NK-92 treated with Interleukin-12 subunit alpha and Interleukin-12 subunit beta, amount 100 ng/mL, for 24 hours (cell line): ENCODE data around the gene PLCB4.

ENCODE experiments used
- DNase-seq: peaks from one replicate; lab custom pipeline; 2025; lab: John Stamatoyannopoulos, UW

The PLCB4 gene

DNA sequence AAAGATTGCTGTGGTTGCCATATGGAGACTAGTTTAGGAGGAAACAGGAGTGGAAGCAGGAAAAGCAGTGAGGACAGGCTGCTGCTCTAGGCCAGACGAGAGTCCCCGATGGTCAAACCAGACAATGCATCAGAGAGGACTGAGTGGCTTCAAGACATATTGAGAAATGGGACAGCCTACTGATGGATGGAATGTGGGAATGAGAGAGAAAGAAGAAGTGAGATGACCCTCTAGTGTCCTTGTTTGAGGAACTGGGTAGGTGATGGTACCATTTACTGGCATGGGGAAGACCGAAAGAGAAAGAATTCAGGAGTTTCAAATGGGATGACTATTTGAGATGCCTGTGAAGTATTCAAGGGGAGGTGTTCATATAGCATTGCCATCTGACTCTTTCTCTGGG is 333.7 kb downstream of the PLCB4 start:
- DNase-seq: no peak

DNA sequence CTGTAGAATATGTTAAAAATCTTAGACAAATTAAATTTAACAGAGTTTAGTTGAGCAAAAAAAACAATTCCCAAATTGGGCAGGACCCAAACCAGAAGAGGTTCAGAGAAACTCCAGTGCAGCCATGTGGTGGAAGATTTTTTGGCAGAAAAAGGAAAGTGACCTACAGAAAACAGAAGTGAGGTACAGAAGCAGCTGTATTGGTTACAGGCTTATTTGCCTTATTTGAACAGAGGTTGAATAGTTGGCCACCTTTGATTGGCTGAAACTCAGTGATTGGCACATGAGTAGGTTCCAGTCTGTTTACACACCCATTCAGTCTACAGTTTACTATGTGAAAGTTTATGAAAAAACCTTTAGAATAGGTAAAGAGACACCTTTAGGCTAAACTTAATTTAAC is 334.6 kb downstream of the PLCB4 start:
- no peak for DNase-seq

DNA sequence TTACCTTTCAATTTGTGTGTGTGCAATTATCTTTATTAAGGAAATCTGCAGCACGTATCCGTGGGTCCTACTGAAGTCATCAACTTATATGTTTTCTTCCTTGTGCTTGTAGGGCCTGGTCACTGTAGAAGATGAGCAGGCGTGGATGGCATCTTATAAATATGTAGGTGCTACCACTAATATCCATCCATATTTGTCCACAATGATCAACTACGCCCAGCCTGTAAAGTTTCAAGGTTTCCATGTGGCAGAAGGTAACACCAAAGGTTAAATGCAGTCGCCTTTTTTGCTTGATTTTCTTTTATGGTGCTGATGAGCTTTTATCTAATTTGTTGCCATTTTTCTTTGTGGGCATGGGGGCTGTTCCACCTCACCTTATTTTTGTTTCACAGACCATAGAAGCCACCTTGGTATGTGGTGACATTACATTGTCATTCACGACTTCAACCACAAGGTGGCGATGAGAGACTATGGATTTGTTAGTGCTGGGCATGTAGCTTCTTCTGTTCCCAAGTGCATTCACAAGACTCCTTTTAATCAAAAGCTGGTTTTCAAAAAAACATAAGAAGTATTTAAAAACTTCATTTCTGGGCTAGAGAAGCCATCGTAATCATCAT is 339.0 kb downstream of the PLCB4 start:
- DNase-seq: no peak

DNA sequence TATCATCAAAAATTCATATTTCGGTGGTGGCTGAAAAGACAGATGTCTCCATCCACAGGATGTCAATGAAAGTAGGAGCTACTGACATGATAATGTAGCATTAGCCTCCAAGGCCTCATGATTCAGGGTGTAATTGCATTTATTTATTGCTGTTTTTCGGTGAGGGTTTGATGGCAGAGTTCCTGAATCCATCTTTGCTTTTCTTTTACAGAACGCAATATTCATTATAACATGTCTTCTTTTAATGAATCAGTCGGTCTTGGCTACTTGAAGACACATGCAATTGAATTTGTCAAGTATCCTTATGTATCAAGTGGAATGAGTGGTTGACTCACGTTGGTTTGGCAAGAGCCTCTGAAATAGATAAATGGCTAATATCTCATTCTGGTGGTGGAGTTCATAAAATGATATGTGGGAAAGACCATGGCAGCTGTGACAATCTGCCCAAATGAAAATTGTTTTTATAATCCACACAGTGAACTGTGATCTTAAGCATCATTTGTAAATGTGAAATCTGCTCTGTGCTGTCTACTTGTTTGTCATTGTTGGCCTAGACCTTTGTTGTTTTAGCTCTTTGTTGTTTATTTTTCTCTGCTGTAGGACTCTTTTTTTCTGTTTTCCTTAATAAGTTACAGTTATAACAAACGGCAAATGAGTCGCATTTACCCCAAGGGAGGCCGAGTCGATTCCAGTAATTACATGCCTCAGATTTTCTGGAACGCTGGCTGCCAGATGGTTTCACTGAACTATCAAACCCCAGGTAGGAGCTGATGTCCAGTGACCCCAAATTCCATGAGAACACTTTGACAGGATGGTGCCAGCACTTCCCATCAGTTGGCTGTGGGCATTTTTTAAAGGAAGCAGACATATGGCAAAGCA is 339.8 kb downstream of the PLCB4 start:
- DNase-seq: no peak

DNA sequence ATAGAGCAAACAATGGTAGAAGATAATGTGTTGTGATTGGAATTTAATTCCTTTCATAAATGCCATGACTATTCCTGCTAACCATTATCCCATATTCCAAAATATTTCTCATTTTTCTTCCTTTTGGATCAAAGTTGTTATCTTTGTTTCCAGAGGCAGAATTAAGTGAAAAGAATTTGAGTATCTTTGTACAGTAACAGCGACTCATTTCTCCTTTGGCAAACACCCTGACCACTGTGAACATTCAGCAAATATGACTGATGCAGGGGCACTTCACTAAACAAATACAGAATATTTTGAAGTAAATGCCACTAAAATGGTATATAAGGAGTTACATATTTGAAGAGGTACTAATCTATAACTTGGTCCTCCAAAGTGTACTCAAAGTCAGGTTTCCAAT is 340.5 kb downstream of the PLCB4 start:
- no peak for DNase-seq

DNA sequence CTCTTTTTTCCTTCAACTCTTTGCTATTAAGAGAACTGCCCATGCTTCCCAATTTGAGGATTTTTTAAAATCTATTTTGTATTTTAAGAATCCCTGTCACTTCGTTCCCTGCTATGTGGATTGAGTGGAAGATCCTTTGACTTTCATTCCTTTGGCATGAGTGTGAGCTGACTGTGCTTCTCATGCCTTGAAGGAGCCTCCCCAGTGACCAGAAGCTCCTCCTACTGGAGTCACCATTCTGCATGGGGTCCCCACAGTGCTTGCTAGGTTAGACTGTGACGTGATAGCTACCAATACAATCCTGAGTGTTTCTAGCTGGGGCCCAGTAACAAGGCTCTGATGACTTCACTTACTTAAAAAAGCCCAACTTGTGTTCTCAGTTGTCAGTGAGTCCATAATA is 341.1 kb downstream of the PLCB4 start:
- DNase-seq: no peak

DNA sequence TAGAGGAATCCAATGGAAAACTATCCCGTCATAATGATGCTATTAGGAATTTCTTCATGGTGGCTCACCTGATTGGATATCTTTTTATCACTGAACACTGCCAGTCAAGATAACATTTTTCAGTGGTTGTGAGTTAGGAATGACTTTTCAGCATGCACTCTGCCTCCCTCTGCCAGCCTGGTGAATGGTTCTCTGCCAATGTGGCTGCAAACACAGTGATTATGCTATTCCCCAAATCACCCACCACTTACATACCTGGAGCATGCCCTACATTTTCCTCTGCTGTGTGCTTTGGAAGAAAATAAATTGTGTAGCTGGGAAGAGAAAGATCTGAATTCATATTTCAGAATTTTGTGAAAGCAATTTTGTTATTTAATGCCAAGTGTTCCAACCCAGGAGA is 342.9 kb downstream of the PLCB4 start:
- DNase-seq: no peak

DNA sequence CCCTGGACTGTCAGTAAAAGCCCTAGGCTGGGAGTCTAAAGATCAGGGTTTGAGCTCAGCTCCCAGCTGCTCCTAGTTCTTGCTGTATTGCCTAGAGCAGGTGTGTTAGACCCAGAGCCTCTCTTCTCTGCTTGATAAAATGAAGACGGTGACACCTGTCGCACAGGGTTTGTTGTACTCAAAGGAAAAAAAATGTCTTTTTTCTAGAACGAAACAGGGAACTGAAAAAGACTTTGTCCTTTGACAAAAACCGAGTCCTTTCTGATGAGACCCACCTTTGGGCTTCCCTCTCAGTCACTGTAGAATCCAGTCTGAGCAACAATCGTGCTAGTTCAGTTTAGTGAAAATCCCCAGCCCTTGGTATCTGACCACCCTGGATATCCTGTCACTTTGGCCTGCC is 343.4 kb downstream of the PLCB4 start:
- no peak for DNase-seq

DNA sequence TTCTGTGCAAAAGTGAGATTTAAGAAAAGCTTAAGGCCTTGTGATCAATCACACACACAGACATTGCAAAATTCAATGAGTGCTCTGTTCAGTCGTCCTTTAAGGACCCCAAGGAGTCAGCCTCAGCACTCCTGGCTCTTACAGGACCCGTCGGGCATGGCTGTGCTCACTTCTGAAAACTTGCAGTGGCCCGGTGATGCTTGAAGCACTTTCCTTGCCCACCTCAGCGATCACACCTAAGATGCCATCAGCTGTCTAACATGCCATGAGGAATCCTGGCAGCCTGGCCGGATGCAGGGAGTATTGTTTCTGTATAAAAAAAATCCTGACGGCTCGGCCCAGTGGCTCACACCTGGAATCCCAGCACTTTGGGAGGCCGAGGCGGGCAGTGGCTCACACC is 344.1 kb downstream of the PLCB4 start:
- no peak for DNase-seq

DNA sequence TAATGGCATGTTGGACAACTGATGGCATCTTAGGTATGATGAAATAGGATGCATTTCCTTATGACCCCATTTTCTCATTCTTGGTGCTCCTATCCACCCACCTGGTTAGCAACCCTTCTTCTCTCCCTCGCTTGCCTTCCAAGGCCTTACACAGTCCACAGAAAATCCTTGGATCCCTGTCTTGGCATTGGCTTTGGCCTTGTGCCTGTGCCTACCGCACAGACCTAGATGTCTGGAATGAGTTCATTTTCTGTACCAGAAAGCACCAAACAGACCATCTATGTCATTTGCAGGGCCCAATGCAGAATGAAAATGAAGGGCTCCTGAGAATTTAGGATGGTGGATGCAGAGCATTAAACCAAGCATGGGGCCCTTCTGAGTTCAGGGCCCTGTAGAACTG is 346.5 kb downstream of the PLCB4 start:
- DNase-seq: no peak

DNA sequence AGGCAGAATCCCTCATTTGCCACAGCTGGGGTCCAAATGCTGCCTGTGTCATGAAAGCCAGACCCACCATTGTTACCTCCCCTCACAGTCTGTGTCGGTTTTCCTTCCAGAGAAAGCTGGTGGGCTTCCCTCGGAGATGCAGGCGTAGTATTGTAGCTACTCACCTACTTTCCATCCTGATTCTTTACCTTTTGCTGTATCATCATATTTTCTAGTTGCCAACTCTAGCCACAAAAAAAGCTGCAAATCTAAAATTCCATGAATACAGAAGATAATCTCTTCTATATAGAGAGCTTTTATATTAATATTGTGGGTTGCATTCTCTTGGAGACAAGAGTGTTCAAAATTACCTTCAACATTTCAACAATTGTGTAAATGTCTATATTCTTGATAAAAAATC is 347.5 kb downstream of the PLCB4 start:
- DNase-seq: no peak

DNA sequence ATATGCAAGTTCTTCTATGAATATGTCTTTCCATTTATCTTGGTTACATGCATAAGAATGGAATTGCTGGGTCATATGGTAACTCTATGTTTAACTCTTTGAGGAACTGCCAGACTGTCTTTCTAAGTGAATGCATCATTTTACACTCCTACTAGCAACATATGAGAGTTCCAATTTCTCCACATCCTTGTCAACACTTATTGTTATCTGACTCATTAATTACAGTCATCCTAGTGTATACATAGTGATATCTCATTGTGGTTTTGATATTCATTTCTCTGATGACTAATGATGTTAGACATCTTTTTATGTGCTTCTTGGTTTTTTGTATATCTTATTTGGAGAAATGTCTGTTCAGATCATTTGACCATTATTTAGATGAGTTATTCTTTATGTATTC is 348.8 kb downstream of the PLCB4 start:
- no peak for DNase-seq

DNA sequence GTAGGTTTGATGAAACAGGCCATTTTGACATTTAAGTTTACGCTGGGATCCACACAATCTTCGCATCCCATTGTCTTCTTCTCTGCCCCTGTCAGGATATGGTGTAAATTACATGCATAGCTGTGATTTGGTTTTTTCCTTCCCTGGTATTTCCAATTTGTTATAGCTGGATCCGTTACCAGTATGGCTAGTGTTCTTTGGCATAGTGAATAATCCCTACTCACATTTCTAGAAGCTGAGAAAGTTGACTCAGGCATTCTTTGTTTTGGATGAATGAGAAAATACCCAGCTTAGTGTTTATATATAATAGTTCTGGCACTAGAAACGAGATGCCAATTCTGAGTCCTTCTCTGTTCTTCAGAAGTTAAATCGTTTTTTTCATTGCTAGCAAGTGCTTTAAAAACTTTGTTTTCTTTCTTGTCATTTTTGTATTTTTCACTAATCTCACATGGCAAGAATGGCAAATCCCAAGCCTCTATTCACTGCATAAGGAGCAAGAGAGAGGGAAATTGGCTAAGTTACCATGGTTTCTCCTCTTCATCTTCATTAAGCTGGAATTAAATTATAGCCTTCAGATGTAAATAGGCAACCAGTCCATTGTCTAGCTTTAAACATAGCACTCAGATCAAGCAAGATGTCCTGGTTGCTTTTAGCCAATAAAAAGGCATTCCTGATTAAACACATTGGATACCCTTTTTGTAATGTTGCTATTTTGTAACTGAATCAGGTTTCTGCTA is 353.6 kb downstream of the PLCB4 start:
- no peak for DNase-seq

DNA sequence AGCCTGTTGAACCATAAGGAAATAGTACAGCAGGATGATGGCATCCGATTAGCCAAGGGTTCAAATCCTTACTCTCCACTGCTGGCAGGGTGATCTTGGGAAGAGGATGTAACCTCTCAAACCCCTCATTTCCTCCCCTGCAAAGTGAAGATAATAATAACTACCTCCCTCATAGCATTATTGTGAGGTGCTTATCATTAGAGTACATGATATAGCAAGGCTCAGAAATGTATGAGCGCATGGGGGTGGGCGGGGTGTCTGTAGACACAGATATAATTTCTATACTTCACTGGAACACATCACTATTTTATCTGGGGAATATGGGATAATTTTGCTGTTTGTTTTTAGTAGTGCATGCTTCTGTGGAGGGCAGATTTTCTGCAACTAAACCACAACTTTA is 355.7 kb downstream of the PLCB4 start:
- no peak for DNase-seq

DNA sequence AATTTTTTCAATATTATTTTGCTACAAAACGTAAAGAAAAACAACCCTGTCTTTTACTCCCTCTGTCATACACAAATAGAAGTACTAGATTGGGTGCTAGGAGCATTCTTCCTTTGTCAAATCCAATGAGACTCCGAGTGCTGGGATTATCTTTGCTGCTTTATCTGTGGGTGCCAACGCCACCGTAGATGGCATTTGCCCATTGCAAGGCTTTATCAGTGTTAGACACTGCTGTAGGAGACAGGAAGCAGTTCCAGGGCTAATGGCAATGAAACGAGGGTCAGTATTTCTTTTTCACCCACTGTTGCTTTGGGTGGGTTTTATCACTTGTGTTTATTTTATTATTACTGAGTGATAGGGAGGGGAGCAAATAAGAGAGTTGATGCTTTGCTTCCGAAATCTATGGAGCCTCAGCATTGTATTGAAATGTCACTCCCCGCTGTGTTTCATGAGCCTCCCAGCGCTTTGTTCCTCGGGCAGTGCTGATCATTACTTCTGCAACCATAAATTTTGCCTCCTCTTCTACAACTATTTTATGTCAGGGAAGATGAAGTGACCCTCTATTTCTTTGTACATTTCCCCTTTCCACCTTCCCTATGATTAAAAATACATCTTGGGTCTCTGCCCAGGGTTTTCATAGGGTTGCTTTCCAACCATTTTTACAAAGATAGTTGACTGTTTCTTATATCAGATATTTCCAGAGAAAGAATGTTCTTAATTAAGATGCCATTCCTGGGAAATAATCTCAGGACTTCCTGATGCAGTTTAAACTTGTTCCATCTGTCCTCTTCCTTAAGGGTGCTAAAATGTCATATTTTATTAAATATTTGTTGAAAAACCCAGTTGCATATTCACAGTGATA is 358.8 kb downstream of the PLCB4 start:
- DNase-seq: no peak

DNA sequence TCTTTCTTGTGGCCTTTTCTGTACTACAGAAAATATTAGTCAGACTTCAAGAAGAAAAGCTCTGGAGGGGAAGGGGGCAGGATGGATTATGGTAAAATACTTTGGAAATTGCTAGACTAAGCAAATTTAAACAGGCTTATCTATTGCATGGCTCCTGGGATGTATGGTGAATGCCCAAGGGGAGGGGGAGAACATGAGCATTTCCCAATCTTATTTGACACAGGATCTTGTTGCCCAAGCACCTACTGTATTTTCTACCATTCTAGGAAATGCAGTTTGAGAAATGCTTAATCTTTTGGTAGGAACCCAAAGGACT is 359.4 kb downstream of the PLCB4 start:
- DNase-seq: no peak

DNA sequence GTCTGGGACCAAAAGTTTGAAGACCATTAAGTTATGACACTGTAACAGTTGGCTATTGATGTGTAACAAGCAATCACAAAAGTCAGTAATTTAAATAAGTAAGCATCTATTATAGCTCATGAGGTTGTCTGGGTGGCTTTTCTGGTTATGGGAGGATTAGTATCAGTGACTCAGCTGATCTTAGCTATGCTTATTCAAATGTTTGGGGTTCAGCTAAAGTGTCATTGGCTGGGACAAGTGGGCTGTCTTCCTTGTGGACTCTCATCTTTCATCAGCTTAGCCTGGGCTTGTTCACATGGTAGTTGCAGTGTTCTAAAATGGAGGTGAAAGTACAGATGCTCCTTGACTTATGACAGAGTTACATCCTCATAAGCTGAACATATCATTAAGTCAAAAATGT is 370.9 kb downstream of the PLCB4 start:
- no peak for DNase-seq

DNA sequence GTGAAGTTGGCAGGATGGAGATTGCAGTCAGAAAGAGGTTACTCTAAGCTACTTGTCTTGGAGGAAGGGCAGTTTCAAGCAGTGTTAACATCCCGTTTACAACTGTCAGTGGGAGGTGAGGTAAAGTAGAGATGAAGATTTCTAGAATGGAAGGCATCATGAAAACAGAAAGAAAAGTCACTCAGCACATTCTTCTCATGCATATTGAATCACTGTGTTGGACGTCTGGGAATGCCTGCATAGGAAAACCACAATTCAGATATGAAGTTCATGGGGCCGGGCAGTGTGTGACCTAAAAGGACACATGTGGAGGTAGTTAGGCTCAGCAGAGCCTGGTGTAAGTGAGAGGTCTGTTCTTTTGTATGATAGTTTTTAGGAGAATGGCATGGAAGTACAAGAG is 372.0 kb downstream of the PLCB4 start:
- no peak for DNase-seq

DNA sequence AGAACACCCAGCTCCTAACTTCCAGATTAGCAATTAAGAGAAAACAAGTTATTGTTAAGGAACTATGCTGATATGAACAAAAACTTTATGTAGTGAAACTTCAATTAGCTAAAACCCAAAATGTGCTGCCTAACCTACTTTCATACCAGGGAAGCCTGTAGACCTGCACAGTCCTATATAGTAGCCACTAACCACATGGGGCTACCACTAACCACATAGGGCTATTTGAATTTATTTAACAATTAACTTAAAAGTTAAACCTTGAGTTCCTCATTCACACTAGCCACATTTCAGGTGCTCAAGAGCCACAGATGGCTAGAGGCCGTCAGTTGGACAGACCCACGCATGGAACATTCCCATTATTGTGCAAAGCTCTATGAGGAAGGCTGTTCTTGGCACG is 373.1 kb downstream of the PLCB4 start:
- DNase-seq: no peak

DNA sequence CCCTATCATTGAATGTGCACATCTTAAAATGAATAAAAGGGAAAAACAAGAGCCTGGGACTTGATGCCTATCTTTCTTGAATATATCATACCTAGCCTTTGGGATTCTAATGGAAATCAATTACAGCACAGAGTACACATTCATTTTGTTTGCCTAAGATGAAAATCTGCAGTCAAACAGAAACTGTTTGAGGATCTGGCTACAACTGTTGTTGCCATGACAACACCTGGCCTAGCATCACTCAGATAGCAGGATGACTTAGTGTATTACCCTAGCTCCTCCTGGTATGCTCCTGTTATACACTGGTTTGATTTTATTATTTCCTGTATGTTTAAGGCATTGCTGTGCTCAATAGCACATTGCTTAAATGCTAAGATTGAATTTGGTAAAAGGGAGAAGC is 374.0 kb downstream of the PLCB4 start:
- no peak for DNase-seq

DNA sequence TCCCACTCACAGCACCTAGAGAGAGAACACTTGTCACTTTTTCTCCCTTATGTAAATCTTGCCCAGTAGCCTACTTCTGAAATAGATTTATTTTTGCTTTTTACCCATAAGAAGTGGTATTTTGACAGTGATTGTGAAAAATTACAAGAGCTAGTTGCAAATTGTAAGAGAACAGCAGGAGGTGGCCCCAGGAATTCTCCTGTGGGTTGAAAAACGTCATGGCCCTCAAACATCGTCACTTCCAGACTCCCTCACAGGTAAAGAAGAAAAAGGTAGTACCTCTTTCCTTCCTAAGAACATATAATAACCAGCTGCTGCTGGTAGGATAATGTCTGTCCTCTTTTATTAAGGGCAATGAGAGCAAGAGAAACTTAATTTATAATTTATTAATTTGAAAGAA is 376.0 kb downstream of the PLCB4 start:
- no peak for DNase-seq

DNA sequence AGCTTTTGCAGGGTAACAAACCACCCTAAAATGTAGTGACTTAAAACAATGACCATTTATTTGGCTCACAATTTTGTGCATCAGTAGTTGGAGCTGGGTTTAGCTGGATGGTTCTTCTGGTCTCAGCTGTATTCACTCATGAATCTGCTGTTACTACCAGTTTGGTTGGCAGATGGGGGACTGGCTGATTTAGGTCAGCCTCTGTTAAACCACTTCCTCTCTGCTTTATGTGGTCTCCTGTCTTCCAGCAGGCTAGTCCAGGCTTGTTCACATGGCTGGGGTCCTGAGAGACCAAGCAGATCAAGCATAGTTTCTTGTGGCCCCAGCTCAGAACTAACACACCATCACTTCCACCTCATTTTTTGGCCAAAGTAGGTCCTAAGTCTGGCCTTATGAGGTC is 378.3 kb downstream of the PLCB4 start:
- no peak for DNase-seq
